Uterus (tissue), 2 donors: Measurements from ENCODE around the gene ANKRD34B.

Experiments
- CTCF ChIP-seq, 4 experiments: fragments of 200-600 bp in 2 of 4; fragments of 450-650 bp in 2 of 4; sonication (generic) in 2 of 4; IDR thresholded peaks; one replicate each; pipeline ENCODE4 v1.5.1; 2016 to 2019; ENCODE audit warnings: antibody characterized with exemption in 4 of 4, mild to moderate bottlenecking in 2 of 4, moderate library complexity in 1 of 4
- POLR2A ChIP-seq, 2 donors: fragments of 450-650 bp; IDR thresholded peaks; one replicate each; pipeline ENCODE4 v1.6.1; 2016; ENCODE audit warnings: antibody characterized with exemption in 2 of 2, mild to moderate bottlenecking in 1 of 2, moderate library complexity in 1 of 2

GRCh38 chr5:80559244-80559643, 10.8 kb downstream of the ANKRD34B start:
- no peak for TF ChIP-seq CTCF (IDR thresholded peaks at IDR 0.05)
- TF ChIP-seq POLR2A (IDR thresholded peaks at IDR 0.05) = no peak
